UCSD-AML1 (cell line): ENCODE results near the gene NEU2.
"Not testable (repeated sequence)": the region's sequence is repeated elsewhere in the genome, so short reads cannot be mapped to it uniquely, and the experiment has no call there.

Experiments
- DNase-seq: peaks from one replicate; lab custom pipeline; 2025; ENCODE audit not compliant: unreplicated experiment; lab: John Stamatoyannopoulos, UW

The NEU2 gene

GRCh38 chr2:233010569-233011267, 21.8 kb upstream of the NEU2 start:
- no peak for DNase-seq

DNA sequence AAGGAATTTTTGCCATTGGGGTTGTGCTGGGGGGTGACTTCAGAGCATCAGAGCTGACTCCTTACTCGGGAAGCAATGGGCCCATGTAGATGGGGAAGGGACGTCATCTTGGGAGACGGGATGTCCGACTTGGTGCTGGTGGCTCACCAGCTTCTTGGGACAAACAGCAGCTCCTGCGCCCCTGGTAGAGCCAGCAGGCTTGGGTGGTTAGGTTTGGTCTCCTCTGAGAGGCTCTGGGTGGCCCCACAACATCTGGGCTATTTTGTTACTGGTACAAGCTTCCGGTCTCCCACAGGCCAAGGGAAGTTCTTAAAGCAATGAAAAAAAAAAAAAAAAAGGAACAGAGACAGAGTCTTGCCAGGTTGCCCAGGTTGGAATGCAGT, 21.2 kb upstream of the NEU2 start:
- DNase-seq, result no peak

- no peak for DNase-seq
Measured at GRCh38 chr2:233011702-233012131, 20.8 kb upstream of the NEU2 start.

- DNase-seq, result peak; percentile 28
Measured at GRCh38 chr2:233012301-233012971, 20.0 kb upstream of the NEU2 start.

GRCh38 chr2:233013027-233013461, 19.4 kb upstream of the NEU2 start, which contains the start of gene NGEF:
TSS of gene NGEF (minus strand) at chr2:233013256. CDS start at chr2:232974890, 38,366 bp downstream.
- DNase-seq, result no peak

GRCh38 chr2:233013650-233014049, 18.8 kb upstream of the NEU2 start:
- DNase-seq, result no peak

GRCh38 chr2:233015019-233015645, 17.3 kb upstream of the NEU2 start:
- DNase-seq, result no peak

DNA sequence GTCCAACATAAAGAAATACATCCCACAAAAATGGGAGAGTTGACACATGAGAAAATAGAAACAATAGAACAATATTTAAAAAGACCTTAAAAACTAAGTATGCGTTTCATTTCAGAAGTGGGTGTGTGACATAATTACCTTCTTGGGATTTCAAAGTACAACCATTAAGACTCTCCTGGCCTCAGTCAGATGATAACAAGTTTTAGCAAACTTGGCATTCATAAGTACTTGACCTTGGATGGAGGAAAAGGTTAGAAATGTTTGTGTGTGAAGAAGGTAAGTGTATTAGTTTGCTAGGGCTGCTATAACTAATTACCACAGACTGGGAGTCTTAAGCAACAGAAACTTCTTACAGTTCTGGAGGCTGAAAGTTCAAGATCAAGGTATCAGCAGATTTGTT, 14.5 kb upstream of the NEU2 start:
- no peak for DNase-seq

GRCh38 chr2:233019610-233020009, 12.9 kb upstream of the NEU2 start:
- DNase-seq, result not testable (repeated sequence)

DNA sequence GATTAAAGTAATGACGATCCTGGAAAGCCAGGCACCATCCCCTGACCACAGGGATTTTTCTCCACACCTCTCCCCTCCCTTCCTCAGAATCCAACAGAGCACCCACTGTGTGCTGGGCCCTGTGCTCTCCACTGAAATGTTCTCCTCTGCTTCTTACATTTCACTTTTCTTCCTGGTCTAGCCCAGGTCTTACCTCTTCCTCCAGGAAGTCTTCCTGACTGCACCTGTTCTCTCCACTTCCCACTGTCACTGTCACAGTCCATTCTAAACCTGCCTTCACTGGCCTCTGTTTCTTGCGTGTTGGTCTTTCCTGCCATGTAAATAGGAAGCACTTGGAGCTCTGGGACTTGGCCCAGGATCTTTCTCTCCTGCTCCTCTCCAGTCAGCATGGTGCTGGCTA, 12.0 kb upstream of the NEU2 start:
- DNase-seq, result no peak

GRCh38 chr2:233021771-233022170, 10.7 kb upstream of the NEU2 start:
- no peak for DNase-seq

DNA sequence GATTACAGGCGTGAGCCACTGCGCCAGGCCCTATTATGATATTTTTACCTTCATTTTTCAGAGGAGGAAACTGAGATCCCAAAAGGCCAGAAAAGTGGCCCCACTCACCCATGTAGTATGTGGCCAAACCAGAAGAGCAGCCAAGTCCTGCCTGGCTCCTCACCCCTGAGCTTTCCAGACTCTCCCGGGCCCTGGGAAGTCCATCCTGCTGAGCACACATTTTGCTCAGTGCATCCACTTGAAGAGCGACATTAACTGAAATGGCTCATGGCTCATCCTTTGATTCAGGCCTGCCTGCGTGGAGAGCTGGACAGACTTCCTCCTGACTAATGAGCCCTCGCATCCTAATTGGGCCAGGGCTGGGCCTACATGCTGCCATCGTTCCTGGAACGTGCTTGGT, 9.9 kb upstream of the NEU2 start:
- no peak for DNase-seq

- no peak for DNase-seq
Measured at GRCh38 chr2:233023007-233023760, 9.3 kb upstream of the NEU2 start.

DNA sequence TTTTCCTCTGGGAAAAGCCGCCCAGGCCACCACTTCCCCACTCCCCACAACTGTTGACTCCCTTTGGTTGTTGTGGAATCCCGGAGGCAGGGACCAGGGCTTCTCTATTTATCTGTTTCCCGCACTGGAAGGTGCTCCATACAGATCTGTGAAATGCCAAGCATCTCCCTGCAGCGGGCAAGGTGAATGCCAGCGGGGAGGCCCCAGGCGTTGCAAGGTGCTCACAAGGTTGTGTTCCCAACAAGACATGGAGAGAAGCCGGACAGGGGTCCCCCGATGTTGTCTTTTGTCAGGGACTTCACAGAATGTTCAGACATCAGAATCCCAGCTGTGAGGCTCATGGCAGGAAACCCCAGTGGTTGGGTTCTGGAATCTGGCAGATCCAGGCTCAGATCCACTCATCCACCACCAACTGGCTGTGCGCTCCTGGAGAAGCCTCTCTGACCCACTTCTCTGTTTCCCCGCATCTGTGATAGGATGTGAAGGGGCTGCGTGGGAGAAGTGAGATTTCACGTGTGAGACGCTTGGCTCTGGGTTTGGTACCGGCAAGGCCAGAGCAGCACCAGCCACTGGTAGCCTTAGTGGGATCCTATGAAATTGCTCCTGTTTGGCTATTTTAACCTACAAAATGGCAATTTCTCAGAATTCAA, 8.6 kb upstream of the NEU2 start:
- DNase-seq, result no peak

DNA sequence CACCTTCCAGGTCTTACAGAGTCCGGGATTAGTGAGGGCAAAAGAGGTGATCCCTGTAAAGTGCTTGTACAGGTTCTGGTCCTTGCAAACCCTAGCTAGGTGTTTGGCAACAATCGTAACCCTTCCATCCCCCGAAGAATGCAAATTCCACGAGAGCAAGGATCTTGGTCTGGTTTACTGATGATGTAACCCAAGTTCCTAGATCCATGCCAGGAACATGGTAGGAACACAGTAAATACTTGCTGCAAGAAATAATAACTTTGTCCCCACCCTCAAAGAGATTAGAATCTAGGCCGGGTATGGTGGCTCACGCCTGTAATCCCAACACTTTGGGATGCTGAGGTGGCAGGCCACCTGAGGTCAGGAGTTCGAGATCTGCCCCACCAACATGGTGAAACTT, 6.8 kb upstream of the NEU2 start:
- DNase-seq, result no peak

DNA sequence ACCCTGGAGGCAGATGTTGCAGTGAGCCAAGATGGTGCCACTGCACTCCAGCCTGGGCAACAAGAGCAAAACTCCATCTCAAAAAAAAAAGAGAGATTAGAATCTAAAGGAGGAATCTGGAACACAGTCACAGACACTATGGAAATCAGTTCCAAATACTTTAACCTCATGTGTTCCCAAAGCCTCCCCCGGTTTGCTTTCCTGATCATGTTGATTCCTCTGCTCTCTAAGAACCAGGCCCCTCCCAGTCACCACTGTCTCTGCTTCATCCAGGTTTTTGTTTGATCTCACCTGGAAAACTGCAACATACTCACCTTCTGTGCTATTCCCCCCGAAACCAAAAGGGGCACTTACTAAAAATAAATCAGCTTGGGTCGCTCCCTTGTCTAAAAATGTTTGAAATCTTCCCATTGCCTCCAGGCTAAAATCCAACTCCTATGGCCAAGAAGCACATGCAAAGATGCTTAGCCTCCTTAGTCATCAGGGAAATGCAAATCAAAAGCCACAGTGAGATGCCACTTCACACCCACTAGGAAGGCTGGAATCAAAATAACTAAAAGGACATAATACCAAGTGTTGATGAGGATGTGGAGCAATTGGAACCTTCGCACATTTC, 6.2 kb upstream of the NEU2 start:
- DNase-seq, result no peak

DNA sequence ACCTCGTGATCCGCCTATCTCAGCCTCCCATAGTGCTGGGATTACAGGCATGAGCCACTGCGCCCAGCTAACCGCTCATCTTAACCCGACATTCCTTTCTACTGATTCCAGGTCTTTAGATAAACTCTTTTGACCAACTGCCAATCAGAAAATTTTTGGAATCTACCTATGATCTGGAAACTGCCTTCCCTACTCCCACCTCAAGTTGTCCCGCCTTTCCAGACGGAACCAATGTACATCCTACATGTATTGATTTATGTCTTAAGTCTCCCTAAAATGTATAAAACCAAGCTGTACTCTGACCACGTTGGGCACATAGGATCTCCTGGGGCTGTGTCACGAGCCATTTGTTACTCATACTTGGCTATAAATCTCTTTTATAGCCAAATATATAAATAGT, 3.2 kb upstream of the NEU2 start:
- no peak for DNase-seq

DNA sequence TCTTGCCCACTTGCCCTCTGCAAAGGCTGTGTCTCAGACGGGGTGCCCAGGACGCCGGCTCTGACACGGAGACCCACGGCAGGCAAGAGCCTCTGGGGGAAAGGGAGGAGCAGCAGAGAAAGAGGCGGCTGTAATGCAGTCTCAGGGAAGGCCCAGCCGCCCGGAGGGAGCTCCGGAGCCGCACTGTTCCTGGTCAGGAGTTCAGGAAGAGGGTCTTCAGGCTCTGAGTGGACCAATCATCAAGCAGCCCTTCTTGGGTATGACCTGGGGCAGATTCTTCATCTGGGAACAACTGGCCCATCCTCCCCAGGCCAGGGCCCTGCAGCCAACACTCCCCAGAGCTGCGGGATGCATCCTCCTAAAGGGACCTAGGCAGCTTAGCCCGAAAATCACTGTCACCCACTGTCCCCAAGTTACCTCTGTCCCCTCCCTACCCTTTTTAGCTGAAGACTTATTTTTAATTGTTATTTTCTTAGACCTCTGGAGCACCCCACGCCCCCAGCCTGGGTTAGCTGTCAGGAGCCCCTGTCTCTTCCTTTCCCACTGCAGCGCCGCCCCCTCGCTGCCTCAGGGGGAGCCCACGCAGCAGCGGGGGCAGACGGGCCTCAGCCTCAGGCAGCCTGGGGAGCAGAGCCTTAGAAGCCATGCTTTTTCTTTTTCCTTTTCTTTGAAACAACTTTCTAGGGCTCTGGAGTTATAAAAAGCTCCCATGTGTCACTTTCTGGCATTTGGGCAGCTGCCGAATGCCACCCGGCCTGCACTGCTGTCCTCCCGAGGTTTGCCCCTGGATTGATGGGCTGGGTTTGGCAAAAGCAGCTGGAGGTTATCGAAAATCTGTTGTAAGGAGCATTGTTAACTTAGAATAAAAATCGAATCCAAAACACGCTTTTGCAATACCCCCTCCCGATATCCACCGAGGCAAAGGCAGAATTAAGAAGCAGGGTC, 644 bp upstream of the NEU2 start:
- no peak for DNase-seq

DNA sequence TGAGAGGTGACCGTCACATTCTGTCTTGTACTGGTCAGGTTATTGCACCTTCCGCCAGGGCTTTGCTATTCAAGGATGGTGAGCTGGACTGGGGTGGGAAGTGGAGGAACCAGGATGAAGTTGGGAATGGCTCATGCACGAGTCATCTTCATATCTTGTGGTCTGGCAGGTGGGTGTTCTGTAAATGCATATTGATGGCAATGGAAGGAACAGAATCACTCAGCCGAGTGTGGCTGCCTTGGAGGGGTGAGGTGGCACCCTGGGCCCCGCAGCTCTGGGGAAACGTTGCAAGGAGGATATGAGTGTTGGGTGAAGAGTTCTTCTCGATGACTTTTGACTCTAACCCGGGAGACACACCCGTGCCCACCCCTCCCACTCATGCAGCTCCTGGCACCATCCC, 1.2 kb downstream of the NEU2 start:
- DNase-seq, result no peak
